SK-N-SH treated with all-trans-retinoic acid at 6 μM for 48 hours (cell line): ENCODE data around the gene DNAJB1.

Experiments used
- BACH2 ChIP-seq: fragments of 250-450 bp; sonication (Bioruptor Pico); IDR thresholded peaks from 2 replicates; pipeline ENCODE4 v1.9.0; 2021; ENCODE audit warnings: mild to moderate bottlenecking, borderline replicate concordance
- OSR1 ChIP-seq: fragments of 250-450 bp; sonication (Bioruptor Pico); IDR thresholded peaks from 2 replicates; pipeline ENCODE4 v1.8.0; 2022; ENCODE audit warnings: moderate library complexity, mild to moderate bottlenecking, inconsistent platforms
- PATZ1 ChIP-seq: fragments of 250-450 bp; sonication (Bioruptor Pico); IDR thresholded peaks from 2 replicates; pipeline ENCODE4 v1.8.0; 2020; ENCODE audit warnings: mild to moderate bottlenecking, moderate library complexity, borderline replicate concordance
- ZFP3 ChIP-seq: fragments of 250-450 bp; sonication (Bioruptor Pico); IDR thresholded peaks from 2 replicates; pipeline ENCODE4 v1.5.0; 2020; ENCODE audit warnings: mild to moderate bottlenecking, moderate library complexity
- ZNF8 ChIP-seq: fragments of 450-650 bp; formaldehyde crosslinking; IDR thresholded peaks from 2 replicates; pipeline ENCODE4 v1.5.0; 2020; ENCODE audit warnings: mild to moderate bottlenecking, moderate library complexity
- TF ChIP-seq, protein P1 (sequence below): fragments of 250-450 bp; sonication (Bioruptor Pico); IDR thresholded peaks from 2 replicates; pipeline ENCODE4 v1.5.1; 2021; ENCODE audit warnings: mild to moderate bottlenecking, moderate library complexity
- TF ChIP-seq, protein P2 (sequence below): fragments of 250-450 bp; sonication (Bioruptor Pico); IDR thresholded peaks from 2 replicates; pipeline ENCODE4 v1.5.1; 2020; ENCODE audit warnings: low read depth, mild to moderate bottlenecking, moderate library complexity

GRCh38 chr19:14477418-14478112 is 40.6 kb downstream of the DNAJB1 start:
- no peak for TF ChIP-seq ZFP3
- TF ChIP-seq, protein P1, sequence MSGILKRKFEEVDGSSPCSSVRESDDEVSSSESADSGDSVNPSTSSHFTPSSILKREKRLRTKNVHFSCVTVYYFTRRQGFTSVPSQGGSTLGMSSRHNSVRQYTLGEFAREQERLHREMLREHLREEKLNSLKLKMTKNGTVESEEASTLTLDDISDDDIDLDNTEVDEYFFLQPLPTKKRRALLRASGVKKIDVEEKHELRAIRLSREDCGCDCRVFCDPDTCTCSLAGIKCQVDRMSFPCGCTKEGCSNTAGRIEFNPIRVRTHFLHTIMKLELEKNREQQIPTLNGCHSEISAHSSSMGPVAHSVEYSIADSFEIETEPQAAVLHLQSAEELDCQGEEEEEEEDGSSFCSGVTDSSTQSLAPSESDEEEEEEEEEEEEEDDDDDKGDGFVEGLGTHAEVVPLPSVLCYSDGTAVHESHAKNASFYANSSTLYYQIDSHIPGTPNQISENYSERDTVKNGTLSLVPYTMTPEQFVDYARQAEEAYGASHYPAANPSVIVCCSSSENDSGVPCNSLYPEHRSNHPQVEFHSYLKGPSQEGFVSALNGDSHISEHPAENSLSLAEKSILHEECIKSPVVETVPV (CRISPR knock-in tag) = no peak
- TF ChIP-seq OSR1 (CRISPR knock-in tag) = no peak
- TF ChIP-seq PATZ1 (CRISPR knock-in tag) = peak; percentile 73; the same call in 1 of the 2 replicates
- TF ChIP-seq BACH2 (CRISPR knock-in tag) = no peak
- no peak for TF ChIP-seq ZNF8 (CRISPR knock-in tag)
- TF ChIP-seq, protein P2, sequence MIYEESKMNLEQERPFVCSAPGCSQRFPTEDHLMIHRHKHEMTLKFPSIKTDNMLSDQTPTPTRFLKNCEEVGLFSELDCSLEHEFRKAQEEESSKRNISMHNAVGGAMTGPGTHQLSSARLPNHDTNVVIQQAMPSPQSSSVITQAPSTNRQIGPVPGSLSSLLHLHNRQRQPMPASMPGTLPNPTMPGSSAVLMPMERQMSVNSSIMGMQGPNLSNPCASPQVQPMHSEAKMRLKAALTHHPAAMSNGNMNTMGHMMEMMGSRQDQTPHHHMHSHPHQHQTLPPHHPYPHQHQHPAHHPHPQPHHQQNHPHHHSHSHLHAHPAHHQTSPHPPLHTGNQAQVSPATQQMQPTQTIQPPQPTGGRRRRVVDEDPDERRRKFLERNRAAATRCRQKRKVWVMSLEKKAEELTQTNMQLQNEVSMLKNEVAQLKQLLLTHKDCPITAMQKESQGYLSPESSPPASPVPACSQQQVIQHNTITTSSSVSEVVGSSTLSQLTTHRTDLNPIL (CRISPR knock-in tag) = no peak
